Forelimb muscle (tissue), 1 donor: ENCODE data around the gene ZP4. TPM values are rescaled to one million over a fixed set of nuclear protein-coding genes. Genes with fewer than 3 reads are reported as not detected.

Experiments used
- DNase-seq: peaks from one replicate; pipeline ENCODE4 v3.0.0-alpha.2; 2013; ENCODE audit warnings: low read depth
- polyA plus RNA-seq: library from polyadenylated mRNA; unstranded; fragments of 120-200 nt; gene quantifications from one replicate; pipeline ENCODE4 v1.2.1, GENCODE V29; 2013; ENCODE audit not compliant: insufficient read length

The ZP4 gene
- not detected for polyA plus RNA-seq

- DNase-seq: no peak
These were observed at the start of gene ZP4 for GRCh38 chr1:237890822-237891221. Gene ZP4, minus strand, starts transcription at chr1:237890922. Its CDS starts 287 bp downstream, at chr1:237890635.

GRCh38 chr1:237938553-237938952, 47.8 kb upstream of the ZP4 start:
- DNase-seq: no peak

GRCh38 chr1:237938068-237938467, 47.3 kb upstream of the ZP4 start:
- no peak for DNase-seq

GRCh38 chr1:237932816-237933215, 42.1 kb upstream of the ZP4 start:
- no peak for DNase-seq

GRCh38 chr1:237931581-237931980, 40.9 kb upstream of the ZP4 start:
- no peak for DNase-seq

- no peak for DNase-seq
These were observed 36.5 kb upstream of the ZP4 start for GRCh38 chr1:237927198-237927597.

GRCh38 chr1:237921306-237921705, 30.6 kb upstream of the ZP4 start:
- DNase-seq: no peak

GRCh38 chr1:237913345-237913744, 22.6 kb upstream of the ZP4 start:
- no peak for DNase-seq

GRCh38 chr1:237911911-237912310, 21.2 kb upstream of the ZP4 start:
- DNase-seq: no peak

- no peak for DNase-seq
These were observed 20.1 kb upstream of the ZP4 start for GRCh38 chr1:237910834-237911233.

GRCh38 chr1:237903961-237904360, 13.2 kb upstream of the ZP4 start:
- no peak for DNase-seq

- DNase-seq: no peak
These were observed 12.4 kb upstream of the ZP4 start for GRCh38 chr1:237902960-237903743.

GRCh38 chr1:237901299-237901934, 10.7 kb upstream of the ZP4 start:
- no peak for DNase-seq

GRCh38 chr1:237895630-237896029, 4.9 kb upstream of the ZP4 start:
- DNase-seq: no peak

GRCh38 chr1:237894131-237894530, 3.4 kb upstream of the ZP4 start:
- no peak for DNase-seq

GRCh38 chr1:237891979-237892378, 1.3 kb upstream of the ZP4 start:
- DNase-seq: no peak

- DNase-seq: no peak
These were observed 544 bp upstream of the ZP4 start for GRCh38 chr1:237891266-237891665.

GRCh38 chr1:237890416-237890815, 306 bp downstream of the ZP4 start:
- no peak for DNase-seq

- no peak for DNase-seq
These were observed 2.6 kb downstream of the ZP4 start for GRCh38 chr1:237888143-237888542.

GRCh38 chr1:237887542-237887941, 3.2 kb downstream of the ZP4 start:
- no peak for DNase-seq

- no peak for DNase-seq
These were observed 6.5 kb downstream of the ZP4 start for GRCh38 chr1:237884237-237884636.

GRCh38 chr1:237879195-237879594, 11.5 kb downstream of the ZP4 start:
- no peak for DNase-seq

- DNase-seq: no peak
These were observed 12.3 kb downstream of the ZP4 start for GRCh38 chr1:237878406-237878805.
